Vagina (tissue), 2 donors: ENCODE measurements around the gene FHIT.

ENCODE experiments used
- CTCF ChIP-seq, 3 experiments: fragments of 450-650 bp in 2 of 3; fragments of 200-600 bp in 1 of 3; sonication (generic) in 1 of 3; IDR thresholded peaks; one replicate each; pipeline ENCODE4 v1.5.1; 2017 to 2019; ENCODE audit warnings: antibody characterized with exemption in 3 of 3, mild to moderate bottlenecking in 2 of 3, moderate library complexity in 2 of 3
- POLR2A ChIP-seq, 2 donors: fragments of 450-650 bp; IDR thresholded peaks; one replicate each; pipeline ENCODE4 v1.6.1; 2017; ENCODE audit warnings: antibody characterized with exemption in 2 of 2, mild to moderate bottlenecking in 2 of 2, moderate library complexity in 2 of 2
- POLR2AphosphoS5 ChIP-seq, 2 donors: sonication (generic); formaldehyde crosslinking; IDR thresholded peaks; one replicate each; pipeline ENCODE4 v1.9.0; 2017; ENCODE audit warnings: antibody characterized with exemption in 2 of 2, mild to moderate bottlenecking in 2 of 2, low read depth in 1 of 2; ENCODE audit not compliant: insufficient read depth in 1 of 2

GRCh38 chr3:60033901-60034453 is 1217.3 kb downstream of the FHIT start:
- TF ChIP-seq POLR2A (IDR thresholded peaks at IDR 0.05), result no peak
- no peak for TF ChIP-seq CTCF (IDR thresholded peaks at IDR 0.05)
- no peak for TF ChIP-seq POLR2AphosphoS5 (IDR thresholded peaks at IDR 0.05; ENCODE audit: insufficient read depth in 1 of 2, low read depth in 1 of 2)
